IMR-90 (cell line): ENCODE measurements around the gene OTOG. TPM values are rescaled to one million over a fixed set of nuclear protein-coding genes. Genes with fewer than 3 reads are reported as not detected.

Experiments
- ATAC-seq: fragments of 200-7000 bp; cut with Tn5 transposase; 2 replicates; pipeline ENCODE4 v1.9.1; 2020; ENCODE audit warnings: low read depth, mild to moderate bottlenecking, moderate library complexity
- BruUV-seq: library from RNA; stranded (reverse); fragments of 400-500 nt; replicated peaks from 2 replicates; lab custom pipeline; 2021; lab: Mats Ljungman, UMichigan
- CTCF ChIA-PET: fragments of 300-600 bp; formaldehyde crosslinking; extraction: SDS; loops from one replicate; lab custom pipeline; 2021; ENCODE audit warnings: antibody characterized with exemption; lab: Yijun Ruan, JAX
- POLR2A ChIA-PET: fragments of 300-600 bp; sonication (Branson Sonifier 250); formaldehyde crosslinking; loops from one replicate; lab custom pipeline; 2022; ENCODE audit warnings: antibody characterized with exemption; ENCODE audit not compliant: unreplicated experiment; lab: Charles Lee
- DNase-seq: peaks from one replicate; pipeline ENCODE4 v3.0.0; 2013
- H2AFZ ChIP-seq: replicated peaks from 2 replicates; pipeline ENCODE3; 2013; ENCODE audit warnings: low read length, mild to moderate bottlenecking; ENCODE audit not compliant: poor library complexity
- H2AK5ac ChIP-seq: 2 replicates; pipeline ENCODE4 v1.6.1; 2013; ENCODE audit warnings: low read depth, low read length, inconsistent platforms
- H2AK9ac ChIP-seq: replicated peaks from 2 replicates; pipeline ENCODE3; 2013; ENCODE audit warnings: mild to moderate bottlenecking, low read depth, low read length, moderate library complexity; ENCODE audit not compliant: poor library complexity
- H2BK120ac ChIP-seq: 2 replicates; pipeline ENCODE4 v1.6.1; 2013; ENCODE audit warnings: low read depth, low read length, inconsistent platforms
- H2BK15ac ChIP-seq: 3 replicates; pipeline ENCODE4 v1.6.1; 2013; ENCODE audit warnings: low read depth, low read length, inconsistent platforms
- H2BK20ac ChIP-seq: 2 replicates; pipeline ENCODE4 v1.6.1; 2013; ENCODE audit warnings: low read depth, mild to moderate bottlenecking, inconsistent platforms, low read length, moderate library complexity
- H2BK5ac ChIP-seq: 2 replicates; pipeline ENCODE4 v1.6.1; 2013; ENCODE audit warnings: mild to moderate bottlenecking, low read depth, low read length, inconsistent platforms; ENCODE audit not compliant: poor library complexity, severe bottlenecking
- H3K14ac ChIP-seq: replicated peaks from 2 replicates; pipeline ENCODE4 v1.6.1; 2013; ENCODE audit warnings: low read depth, low read length, inconsistent platforms
- H3K18ac ChIP-seq: 2 replicates; pipeline ENCODE4 v1.6.1; 2013; ENCODE audit warnings: low read depth, low read length, control low read depth
- H3K23ac ChIP-seq: 2 replicates; pipeline ENCODE4 v1.6.1; 2013; ENCODE audit warnings: low read depth, low read length, inconsistent platforms
- H3K27ac ChIP-seq: 2 replicates; pipeline ENCODE4 v1.5.1; 2013; ENCODE audit warnings: mild to moderate bottlenecking, control low read depth, low read length; ENCODE audit not compliant: insufficient read depth
- H3K27me3 ChIP-seq: 2 replicates; pipeline ENCODE4 v1.6.1; 2013; ENCODE audit warnings: low read length; ENCODE audit not compliant: control insufficient read depth, insufficient read depth
- H3K36me3 ChIP-seq: 2 replicates; pipeline ENCODE4 v1.6.1; 2013; ENCODE audit warnings: low read length, mixed read lengths; ENCODE audit not compliant: control insufficient read depth, insufficient read depth
- H3K4ac ChIP-seq: 2 replicates; pipeline ENCODE4 v1.6.1; 2013; ENCODE audit warnings: low read depth, low read length, inconsistent platforms
- H3K4me1 ChIP-seq: 2 replicates; pipeline ENCODE4 v1.6.1; 2013; ENCODE audit warnings: low read length, mixed read lengths; ENCODE audit not compliant: control insufficient read depth, insufficient read depth
- H3K4me2 ChIP-seq: 2 replicates; pipeline ENCODE4 v1.6.1; 2013; ENCODE audit warnings: low read depth, mild to moderate bottlenecking, control low read depth, low read length, moderate library complexity
- H3K4me3 ChIP-seq: 2 replicates; pipeline ENCODE4 v1.5.1; 2013; ENCODE audit warnings: low read depth, mild to moderate bottlenecking, control low read depth, low read length, moderate library complexity; ENCODE audit not compliant: insufficient read depth
- H3K56ac ChIP-seq: 2 replicates; pipeline ENCODE4 v1.6.1; 2013; ENCODE audit warnings: low read length, inconsistent platforms; ENCODE audit not compliant: insufficient read depth; ENCODE audit errors: extremely low read depth
- H3K79me1 ChIP-seq, 2 experiments: 2 replicates each; pipeline ENCODE4 v1.6.1; 2013; ENCODE audit warnings: low read length in 2 of 2, inconsistent platforms in 1 of 2, low read depth in 1 of 2
- H3K9ac ChIP-seq: 2 replicates; pipeline ENCODE4 v1.6.1; 2013; ENCODE audit warnings: low read depth, low read length, control low read depth
- H3K9me1 ChIP-seq: 2 replicates; pipeline ENCODE4 v1.6.1; 2013; ENCODE audit warnings: low read length, inconsistent platforms; ENCODE audit not compliant: insufficient read depth
- H3K9me3 ChIP-seq: 2 replicates; pipeline ENCODE4 v1.6.1; 2013; ENCODE audit warnings: low read length; ENCODE audit not compliant: control insufficient read depth, insufficient read depth
- H4K20me1 ChIP-seq: 2 replicates; pipeline ENCODE4 v1.6.1; 2013; ENCODE audit warnings: low read length, inconsistent platforms; ENCODE audit not compliant: insufficient read depth
- H4K5ac ChIP-seq: 2 replicates; pipeline ENCODE4 v1.6.1; 2013; ENCODE audit warnings: mild to moderate bottlenecking, low read depth, low read length, control low read depth
- H4K8ac ChIP-seq, 2 experiments: 2 replicates each; pipeline ENCODE4 v1.6.1; 2013; ENCODE audit warnings: low read depth in 2 of 2, low read length in 2 of 2, control low read depth in 1 of 2, inconsistent platforms in 1 of 2
- H4K91ac ChIP-seq: 2 replicates; pipeline ENCODE4 v1.6.1; 2013; ENCODE audit warnings: low read depth, low read length, inconsistent platforms; ENCODE audit not compliant: insufficient read depth
- BHLHE40 ChIP-seq: fragments of 150-350 bp; IDR thresholded peaks from 2 replicates; pipeline ENCODE4 v1.6.1; 2016; ENCODE audit warnings: mild to moderate bottlenecking, low read depth, low read length
- CEBPB ChIP-seq: IDR thresholded peaks from 2 replicates; pipeline ENCODE4 v1.6.1; 2012; ENCODE audit warnings: low read depth, low read length, improper control_type of control experiment
- CHD1 ChIP-seq: IDR thresholded peaks from 2 replicates; pipeline ENCODE4 v1.6.1; 2012; ENCODE audit warnings: low read depth, low read length, improper control_type of control experiment
- CTCF ChIP-seq: conservative IDR thresholded peaks from 2 replicates; pipeline ENCODE4 v1.5.1; 2012; ENCODE audit warnings: mild to moderate bottlenecking, low read depth, low read length, improper control_type of control experiment
- ELK1 ChIP-seq: fragments of 150-350 bp; IDR thresholded peaks from 2 replicates; pipeline ENCODE4 v1.6.1; 2016; ENCODE audit warnings: low read depth, mild to moderate bottlenecking, low read length, moderate library complexity, borderline replicate concordance
- FOS ChIP-seq: fragments of 150-350 bp; IDR thresholded peaks from 2 replicates; pipeline ENCODE4 v1.6.1; 2016; ENCODE audit warnings: low read depth, low read length
- MAFK ChIP-seq: IDR thresholded peaks from 2 replicates; pipeline ENCODE4 v1.6.1; 2012; ENCODE audit warnings: low read depth, low read length, improper control_type of control experiment
- MAZ ChIP-seq: IDR thresholded peaks from 2 replicates; pipeline ENCODE4 v1.6.1; 2012; ENCODE audit warnings: low read depth, mild to moderate bottlenecking, low read length, improper control_type of control experiment, moderate library complexity, borderline replicate concordance
- MXI1 ChIP-seq: IDR thresholded peaks from 2 replicates; pipeline ENCODE4 v1.6.1; 2012; ENCODE audit warnings: low read depth, mild to moderate bottlenecking, low read length, moderate library complexity, borderline replicate concordance
- NFE2L2 ChIP-seq: fragments of 150-350 bp; IDR thresholded peaks from 2 replicates; pipeline ENCODE4 v1.6.1; 2016; ENCODE audit warnings: low read depth, mild to moderate bottlenecking, low read length
- POLR2A ChIP-seq: IDR thresholded peaks from 2 replicates; pipeline ENCODE4 v1.6.1; 2012; ENCODE audit warnings: mild to moderate bottlenecking, low read depth, low read length
- RFX5 ChIP-seq: IDR thresholded peaks from 2 replicates; pipeline ENCODE4 v1.8.0; 2012; ENCODE audit warnings: low read depth, mild to moderate bottlenecking, low read length, moderate library complexity
- USF2 ChIP-seq: fragments of 150-350 bp; IDR thresholded peaks from 2 replicates; pipeline ENCODE4 v1.6.1; 2017; ENCODE audit warnings: mild to moderate bottlenecking, antibody characterized with exemption, low read length, low read depth
- WGBS, 2 experiments: methylation state at CpG; one replicate each; pipeline versions ENCODE4 v1.1.5 to v1.1.7; 2013; ENCODE audit warnings: missing lambda C conversion rate in 2 of 2; ENCODE audit not compliant: insufficient read length in 1 of 2; ENCODE audit errors: extremely low coverage in 2 of 2; 5-methylcytosine and 5-hydroxymethylcytosine counted together
- dilution Hi-C: fragments of 300-500 bp; cut with HindIII; formaldehyde crosslinking; loops from one replicate; pipeline ENCODE4 v1.14.3; 2018; ENCODE audit warnings: low sequenced_read_pairs; ENCODE audit not compliant: unreplicated experiment
- in situ Hi-C: fragments of 300-500 bp; cut with MboI; formaldehyde crosslinking; loops from 3 replicates; pipeline ENCODE4 v1.14.3; 2019; ENCODE audit warnings: low sequenced_read_pairs, inconsistent platforms, mixed read lengths
- intact Hi-C: fragments of 100-400 bp; cut with micrococcal nuclease; formaldehyde crosslinking; loops from 2 replicates; pipeline ENCODE4 v1.10.0; 2022
- polyA plus RNA-seq, 3 experiments: library from polyadenylated mRNA; depleted of rRNA; stranded (reverse); fragments of >200 nt; gene quantifications; 2 replicates each; pipeline ENCODE4 v1.2.3, GENCODE V29; 2012; ENCODE audit warnings: low replicate concordance in 1 of 3
- total RNA-seq: library from RNA; depleted of rRNA; stranded (reverse); fragments of >200 nt; gene quantifications from 2 replicates; pipeline ENCODE4 v1.2.3, GENCODE V29; 2012

Gene OTOG
- total and polyA plus RNA-seq, 2 of the 4 experiments (the other 2 are of a cell fraction): not detected

GRCh38 chr11:17570034-17570433 lies 23.0 kb downstream of the OTOG start:
- no peak overlapping the region for H3K56ac ChIP-seq
- no peak for ATAC-seq
- H3K4me1 ChIP-seq: no peaks in the 10 kb centered on the region
- no peak overlapping the region for H4K5ac ChIP-seq
- no peak overlapping the region for H4K8ac ChIP-seq
- intact Hi-C loops (no loop called here), in situ Hi-C loops (no loop called here), dilution Hi-C loops (no loop called here)
- no peak overlapping the region for H3K23ac ChIP-seq
- no peak overlapping the region for H3K14ac ChIP-seq
- peaks cover 1% of the 10 kb centered on the region; the same call in 1 of the 2 replicates for H3K27me3 ChIP-seq
- H3K36me3 ChIP-seq: no peaks in the 10 kb centered on the region
- no peak overlapping the region for H3K9ac ChIP-seq
- DNase-seq: no peak
- POLR2A ChIA-PET: no interaction called here
- no peak for TF ChIP-seq POLR2A
- TF ChIP-seq CHD1: no peak
- TF ChIP-seq NFE2L2: no peak
- TF ChIP-seq FOS: no peak
- TF ChIP-seq USF2: no peak
- TF ChIP-seq MAFK: no peak
- no peak for TF ChIP-seq MXI1
- no peak for TF ChIP-seq ELK1
- no peak for TF ChIP-seq CTCF
- TF ChIP-seq BHLHE40: no peak
- no peak for TF ChIP-seq MAZ
- no peak for TF ChIP-seq CEBPB
- TF ChIP-seq RFX5: no peak
- no peaks in the 10 kb centered on the region for H3K9me3 ChIP-seq
- H2BK120ac ChIP-seq: no peak overlapping the region
- no peaks in the 10 kb centered on the region for H3K9me1 ChIP-seq
- no peaks in the 10 kb centered on the region for H4K20me1 ChIP-seq
- H3K4ac ChIP-seq: no peak overlapping the region
- no peaks in the 10 kb centered on the region for H3K79me1 ChIP-seq
- no peak overlapping the region for H2BK5ac ChIP-seq
- CTCF ChIA-PET: no interaction called here
- WGBS, 2 experiments: 92% methylated on average over 10 of the region's 23 CpGs; no CpG with 5 or more reads in 1 of the 2 experiments
- H3K4me3 ChIP-seq: no peak overlapping the region
- no peak overlapping the region for H2BK20ac ChIP-seq
- no peak overlapping the region for H3K4me2 ChIP-seq
- H3K18ac ChIP-seq: no peak overlapping the region
- H2AK5ac ChIP-seq: no peak overlapping the region
- H2AK9ac ChIP-seq: no peak overlapping the region
- no peak overlapping the region for H4K91ac ChIP-seq
- no peak overlapping the region for H2AFZ ChIP-seq
- no peak overlapping the region for H2BK15ac ChIP-seq
- no TSS peak for BruUV-seq
- H3K27ac ChIP-seq: no peak overlapping the region
